ENCODE data around the gene SCG3.

SCG3 gene

DNA sequence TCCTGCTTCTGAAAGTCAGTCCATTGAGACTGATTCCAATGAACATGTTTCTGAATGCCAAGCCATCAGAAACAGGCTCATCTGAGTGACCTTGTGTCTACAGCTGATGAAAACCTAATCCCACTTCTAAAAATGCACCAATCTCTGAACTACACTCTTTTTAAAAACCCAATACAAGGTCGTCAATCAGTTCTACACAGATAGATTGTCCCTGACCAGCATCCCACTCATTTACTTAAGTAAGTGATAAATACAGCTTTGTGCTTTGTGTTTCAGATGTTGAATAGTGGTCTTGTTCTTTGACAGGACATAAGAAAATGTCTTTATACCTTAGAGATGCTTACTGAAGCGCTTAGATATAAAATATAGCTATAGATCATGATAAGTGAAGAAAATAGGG, 20.2 kb upstream of the SCG3 start:
- no peak overlapping the region for H3K4me2 ChIP-seq (ENCODE audit: insufficient read depth, low read length)
- H3K9me3 ChIP-seq (ENCODE audit: insufficient read depth, low read length, severe bottlenecking) = no peaks in the 10 kb centered on the region
- no peaks in the 10 kb centered on the region for H4K20me1 ChIP-seq (ENCODE audit: insufficient read depth, low read length)
- H3K36me3 ChIP-seq (ENCODE audit: insufficient read depth, low read length) = no peaks in the 10 kb centered on the region
- H3K4me1 ChIP-seq (ENCODE audit: insufficient read depth, low read length) = no peaks in the 10 kb centered on the region
- no peak for TF ChIP-seq EZH2 (IDR thresholded peaks at IDR 0.05; ENCODE audit: borderline replicate concordance, low read depth, low read length, severe bottlenecking)
- TF ChIP-seq CTCF (IDR thresholded peaks at IDR 0.05; ENCODE audit: borderline replicate concordance, extremely low read depth, low read length, poor library complexity, severe bottlenecking) = no peak
- H3K79me2 ChIP-seq (ENCODE audit: insufficient read depth, low read length) = no peaks in the 10 kb centered on the region
- H3K27me3 ChIP-seq (ENCODE audit: insufficient read depth, low read length, poor library complexity) = no peaks in the 10 kb centered on the region
- H2AFZ ChIP-seq (ENCODE audit: low read depth, low read length) = no peak overlapping the region
- H3K9ac ChIP-seq (ENCODE audit: low read depth, low read length) = no peak overlapping the region
- no peak overlapping the region for H3K27ac ChIP-seq (ENCODE audit: low read length)
- H3K4me3 ChIP-seq (ENCODE audit: low read depth in 1 of 2, low read length in 2 of 2) = no peak overlapping the region
- ATAC-seq (ENCODE audit: insufficient read depth, low read depth) (no peak), DNase-seq (no peak)

DNA sequence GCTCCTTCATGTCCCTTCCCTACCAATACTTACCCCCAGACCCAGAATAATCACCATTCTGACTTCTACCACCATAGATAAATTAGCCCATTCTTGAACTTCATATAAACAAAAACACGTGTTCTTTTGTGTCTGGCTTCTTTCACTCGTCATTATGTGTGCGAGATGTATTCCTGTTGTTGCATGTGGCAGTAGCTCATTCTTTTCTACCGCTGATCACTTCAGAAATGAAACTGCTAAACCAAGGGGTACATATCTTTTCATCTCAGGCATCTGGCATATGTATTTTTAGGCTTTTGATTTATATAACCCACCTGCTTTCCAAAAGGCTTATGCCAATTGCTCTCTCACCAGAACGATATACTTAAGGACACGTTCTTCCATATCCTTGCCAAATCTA, 13.8 kb upstream of the SCG3 start:
- Histone ChIP-seq H3K36me3 (ENCODE audit: insufficient read depth, low read length) (no peaks in the 10 kb centered on the region), H3K4me1 (ENCODE audit: insufficient read depth, low read length) (no peaks in the 10 kb centered on the region), H2AFZ (ENCODE audit: low read depth, low read length) (no peak overlapping the region), H3K4me2 (ENCODE audit: insufficient read depth, low read length) (no peak overlapping the region), H4K20me1 (ENCODE audit: insufficient read depth, low read length) (no peaks in the 10 kb centered on the region), H3K9ac (ENCODE audit: low read depth, low read length) (no peak overlapping the region), H3K4me3 (ENCODE audit: low read depth in 1 of 2, low read length in 2 of 2) (no peak overlapping the region), H3K79me2 (ENCODE audit: insufficient read depth, low read length) (no peaks in the 10 kb centered on the region), H3K27ac (ENCODE audit: low read length) (no peak overlapping the region), H3K27me3 (ENCODE audit: insufficient read depth, low read length, poor library complexity) (no peaks in the 10 kb centered on the region), H3K9me3 (ENCODE audit: insufficient read depth, low read length, severe bottlenecking) (no peaks in the 10 kb centered on the region)
- DNase-seq (no peak), ATAC-seq (ENCODE audit: insufficient read depth, low read depth) (no peak)
- TF ChIP-seq EZH2 (IDR thresholded peaks at IDR 0.05; ENCODE audit: borderline replicate concordance, low read depth, low read length, severe bottlenecking) = no peak
- TF ChIP-seq CTCF (IDR thresholded peaks at IDR 0.05; ENCODE audit: borderline replicate concordance, extremely low read depth, low read length, poor library complexity, severe bottlenecking) = no peak

GRCh38 chr15:51668446-51668845, 12.9 kb upstream of the SCG3 start:
- Histone ChIP-seq H3K4me1 (ENCODE audit: insufficient read depth, low read length) (no peaks in the 10 kb centered on the region), H2AFZ (ENCODE audit: low read depth, low read length) (no peak overlapping the region), H4K20me1 (ENCODE audit: insufficient read depth, low read length) (no peaks in the 10 kb centered on the region), H3K79me2 (ENCODE audit: insufficient read depth, low read length) (no peaks in the 10 kb centered on the region), H3K36me3 (ENCODE audit: insufficient read depth, low read length) (no peaks in the 10 kb centered on the region), H3K27ac (ENCODE audit: low read length) (no peak overlapping the region), H3K4me3 (ENCODE audit: low read depth in 1 of 2, low read length in 2 of 2) (no peak overlapping the region), H3K9ac (ENCODE audit: low read depth, low read length) (no peak overlapping the region), H3K9me3 (ENCODE audit: insufficient read depth, low read length, severe bottlenecking) (no peaks in the 10 kb centered on the region), H3K4me2 (ENCODE audit: insufficient read depth, low read length) (no peak overlapping the region), H3K27me3 (ENCODE audit: insufficient read depth, low read length, poor library complexity) (no peaks in the 10 kb centered on the region)
- ATAC-seq (ENCODE audit: insufficient read depth, low read depth) (no peak), DNase-seq (no peak)
- TF ChIP-seq EZH2 (IDR thresholded peaks at IDR 0.05; ENCODE audit: borderline replicate concordance, low read depth, low read length, severe bottlenecking) (no peak), CTCF (IDR thresholded peaks at IDR 0.05; ENCODE audit: borderline replicate concordance, extremely low read depth, low read length, poor library complexity, severe bottlenecking) (no peak)

GRCh38 chr15:51669381-51669780, 11.9 kb upstream of the SCG3 start:
- Histone ChIP-seq H3K9ac (ENCODE audit: low read depth, low read length) (no peak overlapping the region), H3K27ac (ENCODE audit: low read length) (no peak overlapping the region), H3K4me1 (ENCODE audit: insufficient read depth, low read length) (no peaks in the 10 kb centered on the region), H3K4me3 (ENCODE audit: low read depth in 1 of 2, low read length in 2 of 2) (no peak overlapping the region), H3K27me3 (ENCODE audit: insufficient read depth, low read length, poor library complexity) (no peaks in the 10 kb centered on the region), H3K9me3 (ENCODE audit: insufficient read depth, low read length, severe bottlenecking) (no peaks in the 10 kb centered on the region), H3K36me3 (ENCODE audit: insufficient read depth, low read length) (no peaks in the 10 kb centered on the region), H4K20me1 (ENCODE audit: insufficient read depth, low read length) (no peaks in the 10 kb centered on the region), H3K4me2 (ENCODE audit: insufficient read depth, low read length) (no peak overlapping the region), H2AFZ (ENCODE audit: low read depth, low read length) (no peak overlapping the region), H3K79me2 (ENCODE audit: insufficient read depth, low read length) (no peaks in the 10 kb centered on the region)
- ATAC-seq (ENCODE audit: insufficient read depth, low read depth) (no peak), DNase-seq (no peak)
- TF ChIP-seq EZH2 (IDR thresholded peaks at IDR 0.05; ENCODE audit: borderline replicate concordance, low read depth, low read length, severe bottlenecking) (no peak), CTCF (IDR thresholded peaks at IDR 0.05; ENCODE audit: borderline replicate concordance, extremely low read depth, low read length, poor library complexity, severe bottlenecking) (no peak)
